Breast epithelium (tissue), 3 donors: ENCODE measurements around the gene XPC.

Experiments
- CTCF ChIP-seq, 3 donors: fragments of 450-650 bp; IDR thresholded peaks; one replicate each; pipeline ENCODE4 v1.5.1; 2016 to 2017; ENCODE audit warnings: antibody characterized with exemption in 3 of 3, mild to moderate bottlenecking in 3 of 3, moderate library complexity in 3 of 3
- POLR2A ChIP-seq: fragments of 450-650 bp; IDR thresholded peaks from one replicate; pipeline ENCODE4 v1.6.1; 2016; ENCODE audit warnings: antibody characterized with exemption, mild to moderate bottlenecking, moderate library complexity
- POLR2AphosphoS5 ChIP-seq, 3 donors: sonication (generic); formaldehyde crosslinking; IDR thresholded peaks; one replicate each; pipeline ENCODE4 v1.6.1; 2017; ENCODE audit warnings: antibody characterized with exemption in 3 of 3

DNA sequence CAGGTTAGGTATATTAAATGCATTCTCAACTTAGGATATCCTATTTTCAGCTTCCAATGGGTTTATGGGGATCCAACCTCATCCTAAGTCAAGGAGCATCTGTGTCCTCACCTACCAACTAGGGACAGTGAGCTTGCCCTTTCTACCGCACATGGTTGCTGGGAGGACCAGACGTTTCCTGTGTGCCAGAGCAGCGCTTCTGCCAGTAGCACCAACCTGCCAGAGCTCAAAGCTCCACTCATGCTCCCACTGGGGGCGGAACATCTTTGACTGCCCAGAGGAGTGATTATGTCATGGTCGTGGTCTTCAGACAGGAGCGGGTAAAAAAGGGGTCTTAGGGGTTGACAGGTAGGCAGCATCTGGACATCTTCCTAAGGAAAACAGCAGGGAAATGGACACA lies 24.7 kb downstream of the XPC start:
- TF ChIP-seq CTCF (IDR thresholded peaks at IDR 0.05) (no peak), POLR2A (no peak), POLR2AphosphoS5 (IDR thresholded peaks at IDR 0.05) (no peak)
